Medulla oblongata (tissue), 1 donor: ENCODE data around the gene SEC14L1.

Source experiments
- DNase-seq: peaks from one replicate; pipeline ENCODE4 v3.0.0-alpha.2; 2015; ENCODE audit errors: extremely low spot score

Gene SEC14L1

GRCh38 chr17:77264617-77265230 lies 124.0 kb downstream of the SEC14L1 start:
- DNase-seq, result no peak

DNA sequence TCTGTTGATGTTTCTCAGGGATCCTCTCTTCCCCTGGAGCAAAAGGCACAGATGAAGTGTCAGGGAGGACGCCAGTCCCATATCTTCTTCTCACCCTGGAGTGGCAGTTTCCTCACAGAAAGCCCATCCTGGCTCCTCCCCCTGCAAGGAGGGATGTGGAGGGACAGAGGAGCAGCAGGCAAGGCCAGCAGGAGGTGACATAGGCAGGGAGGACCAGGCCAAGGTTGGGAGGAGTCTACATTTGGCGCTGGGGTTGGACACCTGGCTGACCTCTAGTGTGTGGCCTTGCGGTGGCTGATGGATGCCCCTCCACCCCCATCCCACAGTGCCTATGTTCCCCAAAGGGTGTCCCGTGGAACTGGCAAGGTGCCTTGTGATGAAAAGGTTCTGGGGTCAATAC lies 125.4 kb downstream of the SEC14L1 start:
- DNase-seq, result no peak
